K562 (cell line): ENCODE results near the gene SLC9A1.

Experiments used
- CBX8 ChIP-seq: fragments of 200-600 bp; sonication (generic); IDR thresholded peaks from 2 replicates; pipeline ENCODE4 v1.6.1; 2012; ENCODE audit warnings: borderline replicate concordance, mixed run types, low read depth, mild to moderate bottlenecking, moderate library complexity, mixed read lengths, low read length, control low read depth, inconsistent platforms; ENCODE audit not compliant: poor library complexity, severe bottlenecking; ENCODE audit errors: extremely low read depth
- RFX5 ChIP-seq: IDR thresholded peaks from 2 replicates; pipeline ENCODE4 v1.6.1; 2011; ENCODE audit warnings: low read depth, mild to moderate bottlenecking, improper control_type of control experiment, low read length
- ZKSCAN8 ChIP-seq: fragments of 200-800 bp; sonication (Bioruptor generic); IDR thresholded peaks from 2 replicates; pipeline ENCODE4 v1.6.1; 2016; ENCODE audit warnings: missing genetic modification characterization, missing compliant biosample characterization
- TF ChIP-seq, protein P1 (sequence below): sonication (generic); formaldehyde crosslinking; IDR thresholded peaks from 2 replicates; pipeline ENCODE4 v1.8.0; 2022; ENCODE audit warnings: mild to moderate bottlenecking, low read depth, missing genetic modification reagents
- TF ChIP-seq, protein P2 (sequence below): fragments of 450-650 bp; formaldehyde crosslinking; IDR thresholded peaks from 2 replicates; pipeline ENCODE4 v1.4.0; 2020; ENCODE audit warnings: mild to moderate bottlenecking, mixed read lengths

DNA sequence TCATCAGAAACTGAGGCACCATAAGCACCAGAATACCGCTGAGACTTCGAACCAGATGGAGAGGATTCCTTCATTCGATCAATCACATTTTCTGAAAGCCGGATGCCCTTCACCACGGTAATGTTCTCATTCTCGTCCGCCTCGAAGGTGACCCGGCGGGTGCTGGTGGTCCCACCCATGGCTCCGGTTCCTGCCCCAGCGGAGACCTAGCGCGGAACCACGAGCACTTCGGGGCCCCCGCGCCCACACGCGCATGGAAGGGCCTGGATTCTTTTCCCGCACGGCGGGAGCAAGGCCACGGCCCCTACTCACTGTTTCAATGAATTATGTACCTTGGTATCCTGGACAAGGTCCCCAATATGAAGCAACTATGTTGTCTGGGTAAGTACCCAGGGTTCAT lies 46.4 kb upstream of the SLC9A1 start:
- no peak for TF ChIP-seq ZKSCAN8 (CRISPR knock-in tag)
- no peak for TF ChIP-seq CBX8
- TF ChIP-seq, protein P1, sequence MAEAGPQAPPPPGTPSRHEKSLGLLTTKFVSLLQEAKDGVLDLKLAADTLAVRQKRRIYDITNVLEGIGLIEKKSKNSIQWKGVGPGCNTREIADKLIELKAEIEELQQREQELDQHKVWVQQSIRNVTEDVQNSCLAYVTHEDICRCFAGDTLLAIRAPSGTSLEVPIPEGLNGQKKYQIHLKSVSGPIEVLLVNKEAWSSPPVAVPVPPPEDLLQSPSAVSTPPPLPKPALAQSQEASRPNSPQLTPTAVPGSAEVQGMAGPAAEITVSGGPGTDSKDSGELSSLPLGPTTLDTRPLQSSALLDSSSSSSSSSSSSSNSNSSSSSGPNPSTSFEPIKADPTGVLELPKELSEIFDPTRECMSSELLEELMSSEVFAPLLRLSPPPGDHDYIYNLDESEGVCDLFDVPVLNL (CRISPR knock-in tag) = no peak
- TF ChIP-seq RFX5 = no peak
- TF ChIP-seq, protein P2, sequence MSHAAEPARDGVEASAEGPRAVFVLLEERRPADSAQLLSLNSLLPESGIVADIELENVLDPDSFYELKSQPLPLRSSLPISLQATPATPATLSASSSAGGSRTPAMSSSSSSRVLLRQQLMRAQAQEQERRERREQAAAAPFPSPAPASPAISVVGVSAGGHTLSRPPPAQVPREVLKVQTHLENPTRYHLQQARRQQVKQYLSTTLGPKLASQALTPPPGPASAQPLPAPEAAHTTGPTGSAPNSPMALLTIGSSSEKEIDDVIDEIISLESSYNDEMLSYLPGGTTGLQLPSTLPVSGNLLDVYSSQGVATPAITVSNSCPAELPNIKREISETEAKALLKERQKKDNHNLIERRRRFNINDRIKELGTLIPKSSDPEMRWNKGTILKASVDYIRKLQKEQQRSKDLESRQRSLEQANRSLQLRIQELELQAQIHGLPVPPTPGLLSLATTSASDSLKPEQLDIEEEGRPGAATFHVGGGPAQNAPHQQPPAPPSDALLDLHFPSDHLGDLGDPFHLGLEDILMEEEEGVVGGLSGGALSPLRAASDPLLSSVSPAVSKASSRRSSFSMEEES (CRISPR knock-in tag) = no peak
